ENCODE data around the gene ALG1.
A peak's percentile ranks its signal among the peaks of the same experiment; 100 is the strongest.
"Not testable (repeated sequence)": the region's sequence is repeated elsewhere in the genome, so short reads cannot be mapped to it uniquely, and the experiment has no call there.

ALG1 gene

DNA sequence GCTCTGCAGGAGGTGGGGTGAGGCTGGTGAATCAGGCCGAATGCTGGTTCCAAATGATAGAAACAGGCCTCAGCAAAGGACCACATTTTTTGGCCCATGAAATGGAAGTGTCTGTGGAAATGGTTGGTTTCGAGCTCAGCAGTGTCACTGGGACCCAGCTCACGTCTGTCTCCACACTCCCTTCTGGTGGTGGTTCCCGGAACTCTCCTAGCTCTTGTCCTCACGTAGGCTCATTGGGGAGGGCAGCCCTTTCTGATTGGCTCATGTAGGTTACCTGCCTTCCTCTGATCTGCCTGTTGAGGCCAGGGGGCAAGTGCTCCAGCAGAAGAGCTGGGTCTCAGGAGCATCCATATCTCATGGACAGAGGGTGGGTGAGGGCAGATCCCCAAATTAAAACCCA, 4.0 kb downstream of the ALG1 start:
- no peak for DNase-seq

DNA sequence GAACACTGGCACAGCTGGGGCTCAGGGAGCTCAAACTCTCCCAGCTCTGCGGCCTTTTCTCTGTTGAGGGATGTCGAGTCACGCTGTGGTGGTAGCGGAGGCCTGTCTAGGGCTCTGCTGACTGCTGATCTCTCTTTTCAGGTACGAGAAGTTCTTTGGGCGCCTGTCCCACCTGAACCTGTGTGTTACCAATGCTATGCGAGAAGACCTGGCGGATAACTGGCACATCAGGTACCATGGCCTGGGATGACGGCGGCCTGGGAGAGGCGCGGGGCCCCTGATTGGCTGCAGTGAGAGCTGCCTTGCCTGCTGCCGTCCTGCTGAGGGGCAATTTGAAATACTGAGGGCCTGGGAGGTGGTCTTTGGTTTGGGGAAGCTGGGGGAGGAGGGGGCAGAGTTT, 5.7 kb downstream of the ALG1 start:
- no peak for DNase-seq

DNA sequence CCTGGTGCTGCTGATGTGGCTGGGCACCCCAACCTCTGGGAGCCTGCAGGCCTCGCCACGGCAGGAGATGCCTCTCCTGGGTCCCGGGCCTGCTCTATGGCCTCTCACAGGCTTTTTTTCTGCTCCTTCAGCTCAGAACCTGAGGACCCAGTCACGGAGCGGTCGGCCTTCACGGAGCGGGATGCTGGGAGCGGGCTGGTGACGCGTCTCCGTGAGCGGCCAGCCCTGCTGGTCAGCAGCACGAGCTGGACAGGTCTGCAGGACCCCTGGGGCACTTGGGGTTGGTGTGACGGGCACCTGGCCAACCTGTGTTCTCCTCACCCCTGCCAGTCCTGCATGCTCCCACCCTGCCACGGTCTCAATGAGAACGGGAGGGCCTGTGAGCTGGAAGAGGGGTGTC, 7.0 kb downstream of the ALG1 start:
- DNase-seq: no peak

DNA sequence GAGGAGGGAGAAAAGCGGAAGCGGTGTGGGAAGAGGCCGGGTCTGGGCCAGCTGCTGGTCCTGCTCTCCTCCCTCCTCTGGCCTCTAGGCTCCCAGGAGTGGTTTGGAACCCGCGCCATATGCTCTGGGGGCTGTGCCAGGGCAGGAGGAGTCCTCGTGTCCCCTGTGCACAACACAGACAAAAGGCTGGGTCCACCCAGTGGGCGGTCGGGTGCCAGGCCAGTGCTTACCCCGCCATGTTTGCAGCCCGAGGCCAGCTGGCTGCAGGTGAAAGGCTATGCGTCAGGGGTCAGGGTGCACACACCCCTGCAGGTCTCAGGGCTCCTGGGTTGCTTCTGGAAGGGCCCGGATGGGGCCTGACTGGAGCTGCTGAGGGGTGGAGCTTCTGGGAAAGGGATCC, 8.8 kb downstream of the ALG1 start:
- not testable (repeated sequence) for DNase-seq

DNA sequence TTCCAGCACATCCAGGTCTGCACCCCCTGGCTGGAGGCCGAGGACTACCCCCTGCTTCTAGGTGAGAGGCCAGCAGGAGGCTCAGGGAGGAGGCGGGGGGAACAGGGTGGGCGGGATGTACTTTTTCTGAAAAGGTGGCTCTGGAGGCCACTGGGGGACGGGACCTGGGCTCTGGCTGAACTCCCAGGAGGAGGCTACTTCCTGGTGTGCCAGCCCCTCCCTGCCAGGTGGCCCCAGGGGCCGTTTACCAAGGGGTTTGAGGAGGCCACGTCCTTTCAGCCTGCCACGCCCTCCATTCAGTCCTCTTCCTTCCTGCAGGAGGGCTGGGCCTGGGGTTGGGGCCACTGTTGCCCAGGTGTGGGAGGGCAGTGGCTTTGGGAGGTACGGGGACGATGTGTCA, 9.4 kb downstream of the ALG1 start:
- not testable (repeated sequence) for DNase-seq

DNA sequence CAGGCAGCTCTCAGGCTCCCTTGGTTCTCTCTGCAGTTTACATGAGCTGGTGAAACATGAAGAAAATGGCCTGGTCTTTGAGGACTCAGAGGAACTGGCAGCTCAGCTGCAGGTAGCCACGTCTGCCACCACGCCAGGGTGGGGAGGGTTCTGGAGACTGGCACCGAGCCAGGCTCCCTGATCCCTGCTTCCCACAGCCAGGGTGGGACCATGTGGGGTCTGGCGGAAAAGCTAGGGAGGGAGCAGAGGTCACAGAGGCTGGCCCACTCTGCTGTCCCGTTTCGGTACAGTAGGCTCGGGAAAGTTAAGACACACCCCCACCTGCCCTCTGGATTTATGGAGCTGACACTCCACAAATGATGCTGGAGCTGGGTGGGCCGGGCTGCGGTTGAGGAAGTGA, 12.0 kb downstream of the ALG1 start:
- DNase-seq: not testable (repeated sequence)

DNA sequence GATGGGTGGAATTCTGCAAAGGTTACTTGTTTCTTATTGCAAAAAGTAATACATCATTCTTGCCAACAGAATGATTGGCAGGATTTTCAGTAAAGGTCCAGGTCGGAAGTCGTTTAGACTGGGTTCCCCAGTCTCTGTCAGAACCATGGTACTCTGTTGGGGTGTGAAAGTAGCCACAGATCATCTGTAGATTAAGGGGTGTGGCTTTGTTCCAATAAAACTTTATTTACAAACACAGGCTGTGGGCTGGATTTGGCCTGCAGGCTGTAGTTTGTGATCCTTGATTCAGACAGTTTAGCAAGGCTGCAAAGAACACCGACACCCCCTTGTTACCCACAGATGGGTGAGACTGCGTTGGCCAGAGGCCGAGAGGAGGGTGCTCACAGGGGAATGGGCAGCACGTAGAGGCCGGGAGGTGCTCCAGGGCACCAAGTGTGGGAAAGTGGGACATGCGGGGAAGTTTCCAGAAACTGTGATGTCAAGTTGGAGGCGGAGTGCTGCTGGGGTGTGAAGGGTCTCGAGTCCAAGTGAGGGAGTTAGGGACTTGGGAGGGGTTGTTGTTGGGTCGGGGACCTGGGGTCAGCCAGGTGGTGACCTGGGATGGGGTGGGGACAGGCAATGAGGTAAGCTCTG, 12.6 kb downstream of the ALG1 start:
- not testable (repeated sequence) for DNase-seq

DNA sequence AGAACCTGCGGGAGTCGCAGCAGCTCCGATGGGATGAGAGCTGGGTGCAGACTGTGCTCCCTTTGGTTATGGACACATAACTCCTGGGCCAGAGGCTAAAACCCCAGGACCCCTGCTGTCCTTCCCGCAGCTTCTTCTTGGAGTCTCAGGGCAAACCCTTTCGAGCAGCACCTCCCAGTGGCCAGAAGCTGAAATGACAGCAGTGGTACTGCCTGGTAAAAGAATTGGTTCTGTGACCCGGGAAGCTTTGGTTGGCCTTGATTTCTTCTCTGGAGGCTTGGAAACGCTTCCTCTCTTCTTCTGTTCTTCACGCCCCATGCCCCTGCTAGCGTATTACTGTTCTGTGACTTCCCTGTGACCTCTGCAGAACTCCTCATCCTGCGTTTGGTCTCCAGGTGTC, 13.2 kb downstream of the ALG1 start:
- peak; percentile 50 to 57 for DNase-seq

DNA sequence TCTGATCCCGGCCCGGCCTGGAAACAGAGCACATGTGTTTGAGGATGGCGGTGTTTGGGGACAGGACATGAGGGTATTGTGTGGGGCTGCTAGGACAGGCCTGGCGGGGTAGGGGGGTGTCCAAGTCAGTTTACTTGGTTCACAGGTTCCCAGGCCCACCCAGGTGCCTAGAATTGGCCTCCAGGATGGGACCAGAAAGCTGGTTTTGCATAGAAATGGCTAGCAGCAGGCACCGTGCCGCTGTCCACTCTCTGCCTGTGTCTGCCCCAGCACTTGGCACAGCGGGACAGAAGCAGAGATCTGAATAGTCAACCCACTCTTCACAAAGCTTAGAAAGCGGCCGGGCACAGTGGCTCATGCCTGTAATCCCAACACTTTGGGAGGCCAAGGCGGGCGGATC, 14.1 kb downstream of the ALG1 start:
- not testable (repeated sequence) for DNase-seq

DNA sequence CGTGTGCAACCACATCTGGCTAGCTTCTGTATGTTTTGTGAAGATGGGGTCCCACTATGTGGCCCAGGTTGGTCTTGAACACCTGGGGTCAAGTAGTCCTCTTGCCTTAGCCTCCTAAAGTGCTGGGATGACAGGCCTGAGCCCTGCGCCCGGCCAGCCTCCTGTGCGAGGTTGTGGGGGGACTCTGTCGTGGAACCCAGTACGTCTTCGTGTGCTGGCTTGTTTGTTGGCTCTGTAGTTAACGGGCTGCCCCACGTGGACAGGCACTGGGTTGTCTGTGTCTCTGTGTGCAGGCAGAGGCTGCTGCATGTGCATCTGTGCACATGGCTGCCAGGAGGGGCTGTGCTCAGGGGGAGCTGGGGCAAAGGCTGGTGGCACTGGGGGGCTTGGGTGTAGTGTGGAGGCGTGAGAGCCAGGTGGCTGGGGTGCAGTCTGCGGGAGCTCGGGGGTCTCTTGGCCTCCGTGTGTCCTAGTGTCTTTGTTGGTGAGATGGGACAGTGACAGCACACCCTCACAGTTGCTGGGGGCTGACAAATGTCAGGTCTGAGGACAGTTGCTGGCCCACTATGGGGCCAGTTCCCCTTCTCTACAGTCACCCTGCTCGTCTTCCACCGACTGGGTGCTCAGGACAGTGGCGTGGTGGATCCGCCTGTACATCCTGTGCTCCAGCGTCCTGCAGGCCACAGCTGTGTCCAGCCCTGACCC, 16.6 kb downstream of the ALG1 start:
- DNase-seq: not testable (repeated sequence)

DNA sequence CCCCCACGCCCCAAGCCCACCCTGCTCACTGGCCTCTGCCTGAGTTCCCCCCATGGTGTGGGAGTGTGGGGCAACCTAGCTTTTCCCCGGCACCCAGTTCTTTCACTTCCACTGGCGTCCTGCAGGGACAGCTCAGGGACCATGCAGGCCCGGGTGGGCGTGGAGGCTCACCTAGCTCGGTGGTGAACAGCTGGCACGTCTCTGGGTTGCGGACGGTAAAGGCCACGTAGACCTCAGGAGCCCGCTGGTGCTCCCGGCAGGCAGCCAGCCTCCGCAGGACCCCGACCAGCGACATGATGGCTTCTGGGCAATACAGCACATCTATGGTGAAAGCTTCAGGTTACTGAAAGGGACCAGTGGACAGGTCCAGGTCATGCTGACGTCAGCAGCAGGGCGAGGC, 17.3 kb downstream of the ALG1 start:
- not testable (repeated sequence) for DNase-seq

DNA sequence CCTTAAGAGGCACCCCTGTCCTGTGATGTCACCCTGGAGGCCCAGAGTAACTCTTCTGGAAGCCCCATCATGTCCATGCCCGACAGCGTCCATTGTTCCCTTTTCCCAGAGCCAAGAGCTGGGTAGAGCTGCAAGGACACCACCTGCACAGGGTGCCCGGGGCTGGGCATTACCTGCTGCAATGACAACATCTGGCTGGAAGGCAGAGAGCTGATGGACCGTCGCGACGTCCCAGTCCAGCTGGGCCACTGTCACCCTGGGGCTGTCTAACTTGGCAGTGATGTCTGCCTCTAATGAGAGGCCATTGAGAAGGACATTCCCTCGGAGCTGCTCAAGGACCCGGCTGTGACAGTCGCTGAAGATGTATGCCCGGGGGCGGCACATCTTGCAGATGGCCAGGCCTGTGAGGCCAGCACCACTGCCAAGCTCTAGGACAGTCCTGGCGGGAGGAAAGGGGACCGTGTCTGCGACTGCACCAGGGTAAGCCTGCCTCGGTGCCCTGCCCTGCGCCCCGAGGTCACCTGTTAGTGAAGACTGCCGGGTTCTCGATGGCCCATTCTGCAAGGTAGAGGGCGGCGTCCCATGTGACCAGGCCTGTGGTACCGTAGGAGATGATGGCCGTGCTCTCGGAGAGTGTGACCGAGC, 18.4 kb downstream of the ALG1 start:
- DNase-seq: not testable (repeated sequence)

DNA sequence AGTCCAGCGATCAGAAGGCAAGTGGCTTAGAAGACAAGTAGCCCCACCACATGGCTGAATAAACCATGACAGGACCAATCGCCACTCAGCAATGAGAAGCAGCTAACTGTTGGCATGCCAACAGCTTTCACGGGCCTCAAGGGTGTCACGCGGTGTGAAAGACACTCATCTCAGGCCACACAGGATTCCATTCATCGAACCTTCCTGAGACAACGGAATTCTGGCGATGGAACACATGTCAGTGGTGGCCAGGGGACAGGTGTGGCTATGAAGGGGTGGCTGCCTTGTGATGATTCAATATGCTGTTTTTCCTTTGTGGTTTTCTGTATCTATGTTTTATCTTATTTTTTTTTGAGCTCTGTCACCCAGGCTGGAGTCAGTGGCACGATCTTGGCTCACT, 18.9 kb downstream of the ALG1 start:
- not testable (repeated sequence) for DNase-seq

DNA sequence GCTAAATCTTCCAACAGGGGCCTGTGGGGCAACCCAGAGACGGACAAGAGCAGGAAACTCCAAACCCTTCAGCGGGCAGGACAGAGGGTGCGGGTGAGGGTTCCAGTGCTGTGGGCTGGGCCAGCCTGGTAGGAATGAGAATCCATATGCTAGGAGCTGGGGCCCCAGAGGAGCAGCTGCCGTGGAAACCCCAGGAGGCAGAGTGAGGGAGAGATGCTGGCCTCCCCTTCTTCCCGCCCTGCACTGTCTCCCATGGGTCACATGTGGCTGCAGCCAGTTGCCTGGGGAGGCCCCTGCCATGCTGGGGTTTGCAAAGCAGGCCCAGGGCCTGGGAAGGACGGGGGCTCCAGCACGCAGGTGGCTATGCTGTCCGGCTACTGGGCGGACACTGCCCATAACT, 21.4 kb downstream of the ALG1 start:
- not testable (repeated sequence) for DNase-seq

DNA sequence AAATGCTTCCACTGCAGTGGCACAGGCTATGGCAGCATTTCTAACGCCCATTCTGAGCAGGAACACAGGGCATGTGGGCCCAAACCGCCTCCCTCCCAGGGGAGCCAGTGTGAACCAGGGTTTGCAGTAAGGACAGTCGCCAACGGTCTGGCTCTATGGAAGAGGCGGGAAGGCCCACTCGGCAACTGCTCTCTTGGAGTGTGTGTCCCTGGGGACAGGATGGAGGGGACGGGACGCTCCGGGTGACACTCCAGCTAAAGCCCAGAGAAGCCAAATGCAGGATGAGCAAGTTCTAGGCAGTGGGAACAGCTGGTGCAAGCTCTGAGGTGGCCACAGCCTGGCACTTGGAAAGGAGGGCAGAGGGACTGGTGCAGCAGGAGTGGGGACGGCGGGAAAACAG, 22.1 kb downstream of the ALG1 start:
- not testable (repeated sequence) for DNase-seq

DNA sequence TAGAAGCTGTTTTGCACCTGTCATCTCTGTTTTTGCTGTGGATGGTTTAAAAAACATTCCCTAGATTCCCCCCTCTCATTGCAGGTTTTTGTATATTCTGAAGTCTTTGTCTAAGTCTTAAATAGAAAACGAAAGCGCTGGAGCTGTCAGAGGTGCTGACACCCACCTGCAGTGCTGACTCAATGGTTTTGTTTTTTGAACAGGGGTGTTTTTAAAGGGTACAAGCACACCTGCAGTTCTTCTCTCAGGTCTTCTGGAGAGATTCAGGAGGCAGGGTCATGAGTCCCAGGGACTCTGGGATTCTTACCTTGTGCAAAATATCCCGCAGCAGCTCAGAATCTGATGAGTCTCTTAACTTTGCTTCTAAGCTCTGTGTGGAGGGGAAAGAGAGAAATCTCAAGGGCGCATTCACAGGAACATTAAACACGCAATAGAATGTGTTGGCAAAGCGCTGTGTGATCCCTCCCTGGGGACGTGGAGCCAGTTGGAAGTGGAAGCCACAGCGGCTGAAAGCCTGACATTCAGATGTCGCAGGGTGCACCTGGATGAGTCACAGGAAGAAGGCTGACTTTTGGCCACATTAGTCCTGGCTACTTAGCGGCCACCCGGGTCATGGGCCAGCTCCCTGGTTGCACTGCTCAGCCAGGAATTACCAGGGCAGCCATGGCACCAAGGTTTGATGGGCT, 23.6 kb downstream of the ALG1 start:
- DNase-seq: not testable (repeated sequence)

DNA sequence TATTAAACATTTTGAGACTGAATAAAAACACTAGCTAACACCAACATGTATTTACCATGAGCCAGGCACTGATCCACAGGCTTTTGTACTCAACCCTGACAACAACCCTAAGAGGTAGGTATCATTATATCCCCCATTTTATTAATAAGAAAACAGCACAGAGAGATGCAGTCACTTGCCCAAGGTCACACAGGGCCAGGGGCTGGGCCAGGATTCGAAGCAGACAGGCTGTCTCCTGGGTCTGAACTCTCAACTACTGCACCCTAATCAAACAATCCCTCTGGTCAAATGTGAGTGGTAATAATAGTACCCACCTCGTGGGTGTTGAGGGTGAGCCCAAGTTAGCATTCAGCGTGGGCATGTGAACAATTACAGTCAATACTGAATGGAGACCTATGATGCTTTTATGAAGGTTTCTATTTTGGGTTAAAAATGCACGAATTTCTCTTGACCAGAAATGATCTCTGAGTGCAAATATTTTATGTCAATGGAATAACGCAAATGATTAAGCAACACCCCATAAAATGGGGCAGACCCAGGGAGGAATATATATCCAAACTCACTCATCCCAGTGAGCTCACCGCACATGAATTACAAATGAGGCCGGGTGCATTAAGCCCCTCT, 24.9 kb downstream of the ALG1 start:
- DNase-seq: not testable (repeated sequence)

DNA sequence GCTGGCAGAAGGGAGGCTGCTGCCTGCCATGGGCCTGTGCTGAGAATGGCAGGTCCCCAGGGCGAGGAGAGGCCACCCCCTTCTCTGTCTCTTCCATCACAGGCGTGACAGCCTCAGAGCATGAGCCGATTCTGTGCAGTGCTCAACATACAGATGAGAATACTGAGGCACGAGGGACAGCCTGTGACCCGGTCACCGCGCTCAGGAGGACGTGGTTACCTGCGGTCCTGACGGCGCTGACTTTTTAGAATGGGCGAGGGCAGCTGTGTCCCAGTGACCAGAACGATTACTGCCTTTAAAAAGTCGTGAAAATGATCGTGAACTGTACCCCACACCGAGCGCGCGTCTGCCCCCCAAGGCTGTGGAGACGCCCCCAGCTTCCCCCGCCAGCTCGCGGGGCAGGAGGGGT, 25.4 kb downstream of the ALG1 start:
- DNase-seq: peak; percentile 18 to 27

DNA sequence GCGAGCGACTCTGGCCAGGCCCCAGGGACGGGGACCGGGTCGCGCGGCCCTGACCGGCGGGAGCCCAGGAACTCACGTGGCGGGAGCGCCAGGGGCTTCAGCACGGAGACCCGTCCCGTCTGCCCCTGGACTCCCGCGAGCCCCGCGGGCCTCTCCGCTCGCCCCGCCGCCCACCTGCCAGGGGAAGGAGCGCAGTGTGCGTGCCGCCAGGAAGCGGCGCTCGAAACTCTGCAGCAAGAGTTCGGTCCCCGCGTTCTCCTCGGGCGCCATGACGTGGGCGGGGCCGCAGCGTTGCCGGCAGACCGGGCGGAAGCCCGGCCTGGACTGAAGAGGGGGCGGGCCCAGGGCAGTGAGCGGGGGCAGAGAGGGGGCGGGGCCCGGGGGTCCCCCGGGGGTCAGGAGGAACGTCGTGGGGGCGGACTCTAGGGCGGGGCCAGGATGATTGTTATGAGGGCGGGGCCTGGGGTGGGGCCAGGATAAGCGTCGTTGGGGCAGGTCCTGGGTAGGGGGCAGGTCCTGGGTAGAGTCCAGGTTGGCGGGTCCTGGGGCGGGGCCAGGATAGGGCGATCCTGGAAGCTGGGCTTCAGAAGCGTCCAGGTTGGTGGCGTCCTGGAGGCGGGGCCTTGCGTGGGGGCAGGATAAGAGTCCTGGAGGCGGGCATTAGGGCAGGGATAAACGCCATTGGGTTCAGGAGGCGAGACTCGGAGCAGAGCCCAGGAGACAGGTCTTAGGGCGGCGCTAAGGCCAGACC, 26.0 kb downstream of the ALG1 start, which contains the start of gene EEF2KMT:
EEF2KMT (minus strand) TSS at position 326 of the 751 bp plus-strand sequence; CDS start at position 270, 56 bp downstream.
- DNase-seq: peak; percentile 84 to 86

DNA sequence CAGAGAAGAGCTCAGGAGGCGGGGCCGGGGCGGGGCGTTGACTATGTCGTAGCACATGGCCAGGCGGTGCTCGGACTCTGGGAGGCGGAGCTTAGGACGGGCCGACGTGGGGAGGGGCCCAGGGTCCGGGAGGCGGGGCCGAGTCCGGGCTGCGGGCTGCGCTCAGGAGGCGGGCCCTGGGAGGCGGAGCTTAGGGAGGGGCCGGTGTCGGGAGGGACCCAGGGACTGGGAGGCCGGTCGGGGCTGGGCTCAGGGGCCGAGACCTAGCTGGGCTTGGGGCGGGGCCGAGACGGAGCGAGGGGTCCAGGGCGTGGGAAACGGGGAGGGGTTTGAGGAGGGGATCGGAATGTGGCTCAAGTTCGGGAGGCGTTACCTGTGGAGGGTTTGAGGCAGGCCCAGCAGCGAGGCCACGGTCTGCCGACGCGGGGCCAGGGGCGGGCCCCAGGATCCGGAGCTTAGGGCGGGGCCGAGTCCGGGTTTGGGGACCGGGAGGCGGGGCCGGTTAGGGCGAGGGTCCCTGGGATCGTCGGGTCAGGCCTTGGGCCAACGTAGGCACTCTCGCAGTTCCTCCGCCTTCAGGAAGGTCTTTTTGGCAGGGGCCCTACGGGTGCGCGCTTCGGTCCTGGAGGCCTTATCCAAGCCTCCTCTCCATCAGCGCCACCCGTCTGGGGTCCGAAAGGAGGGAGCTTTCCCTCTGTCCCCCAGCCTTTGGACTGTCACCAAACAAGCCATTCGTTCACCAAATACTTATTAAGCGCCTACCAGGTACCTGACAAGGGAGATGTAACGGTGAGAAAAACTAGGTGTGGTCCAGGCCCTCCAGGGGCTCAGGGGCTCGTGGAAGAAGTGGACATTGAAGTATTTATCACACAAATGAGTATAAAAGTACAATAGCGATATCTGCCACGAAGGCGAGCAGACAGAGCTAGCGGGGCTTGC, 26.8 kb downstream of the ALG1 start:
- peak; percentile 96 for DNase-seq

DNA sequence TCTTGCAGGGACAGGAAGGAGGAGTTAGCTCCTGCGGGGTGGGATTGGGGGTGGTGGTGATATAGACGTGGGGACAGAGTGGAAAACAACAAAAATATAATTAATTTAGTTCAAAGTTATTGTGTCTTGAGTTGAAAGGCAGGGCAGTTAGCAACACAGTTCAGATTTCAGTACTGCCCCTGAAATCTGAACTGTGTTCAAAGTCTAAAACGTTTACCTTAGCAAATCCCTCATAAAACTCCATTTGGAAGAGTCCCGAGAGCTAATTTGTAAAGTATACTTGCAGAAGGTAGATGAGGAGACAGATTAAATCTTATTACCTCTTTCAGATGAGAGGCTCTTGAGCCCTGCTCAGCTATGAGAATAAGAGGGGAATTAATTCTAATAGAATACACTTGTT, 27.5 kb downstream of the ALG1 start:
- not testable (repeated sequence) for DNase-seq

Measured in activated CD4-positive, alpha-beta T cell treated with anti-CD3 and anti-CD28 coated beads, Interleukin-2, amount 50 U/mL, for 4 hours (primary cell).